ENCODE data around the gene SDK1.

DNA sequence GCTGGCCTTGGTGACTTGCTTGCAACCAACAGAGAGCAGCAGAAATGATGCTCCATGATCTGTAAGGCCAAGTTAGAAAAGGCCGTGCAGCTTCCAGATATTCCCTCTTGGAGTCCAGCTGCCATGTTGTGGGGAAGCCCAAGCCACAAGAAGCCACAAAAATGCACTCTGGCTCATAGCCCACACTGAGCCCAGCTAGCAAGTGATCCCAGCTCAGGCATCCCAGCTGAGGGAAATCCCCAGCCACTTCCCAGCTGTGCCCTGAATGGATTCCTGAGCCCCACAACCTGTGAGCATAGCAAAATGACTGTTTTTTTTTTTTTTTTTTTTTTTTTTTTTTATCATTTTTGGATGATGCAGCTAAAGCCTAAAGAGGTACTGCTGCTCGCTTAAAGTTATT lies 11.1 kb upstream of the SDK1 start:
- no peak for TF ChIP-seq POLR2A (IDR thresholded peaks at IDR 0.05; ENCODE audit: low read length)
- TF ChIP-seq GATA1 (IDR thresholded peaks at IDR 0.05; ENCODE audit: low read depth, low read length), result no peak
